Transverse colon (tissue), 4 donors: Measurements from ENCODE around the gene ZNF804A.

Source experiments
- POLR2A ChIP-seq: fragments of 450-650 bp; IDR thresholded peaks from one replicate; pipeline ENCODE4 v1.6.1; 2016; ENCODE audit warnings: antibody characterized with exemption, mild to moderate bottlenecking, moderate library complexity
- POLR2AphosphoS5 ChIP-seq, 3 donors: sonication (generic); formaldehyde crosslinking; IDR thresholded peaks; one replicate each; pipeline ENCODE4 v1.6.1; 2016; ENCODE audit warnings: antibody characterized with exemption in 3 of 3
- TF ChIP-seq, protein P1 (sequence below), 5 experiments: fragments of 200-600 bp in 3 of 5; fragments of 450-650 bp in 2 of 5; sonication (generic) in 3 of 5; IDR thresholded peaks; 1 replicate in 2 of 5; 2 replicates in 3 of 5; pipeline ENCODE4 v1.5.1; 2016 to 2017; ENCODE audit warnings: antibody characterized with exemption in 5 of 5, inconsistent platforms in 3 of 5, mild to moderate bottlenecking in 2 of 5, moderate library complexity in 1 of 5

DNA sequence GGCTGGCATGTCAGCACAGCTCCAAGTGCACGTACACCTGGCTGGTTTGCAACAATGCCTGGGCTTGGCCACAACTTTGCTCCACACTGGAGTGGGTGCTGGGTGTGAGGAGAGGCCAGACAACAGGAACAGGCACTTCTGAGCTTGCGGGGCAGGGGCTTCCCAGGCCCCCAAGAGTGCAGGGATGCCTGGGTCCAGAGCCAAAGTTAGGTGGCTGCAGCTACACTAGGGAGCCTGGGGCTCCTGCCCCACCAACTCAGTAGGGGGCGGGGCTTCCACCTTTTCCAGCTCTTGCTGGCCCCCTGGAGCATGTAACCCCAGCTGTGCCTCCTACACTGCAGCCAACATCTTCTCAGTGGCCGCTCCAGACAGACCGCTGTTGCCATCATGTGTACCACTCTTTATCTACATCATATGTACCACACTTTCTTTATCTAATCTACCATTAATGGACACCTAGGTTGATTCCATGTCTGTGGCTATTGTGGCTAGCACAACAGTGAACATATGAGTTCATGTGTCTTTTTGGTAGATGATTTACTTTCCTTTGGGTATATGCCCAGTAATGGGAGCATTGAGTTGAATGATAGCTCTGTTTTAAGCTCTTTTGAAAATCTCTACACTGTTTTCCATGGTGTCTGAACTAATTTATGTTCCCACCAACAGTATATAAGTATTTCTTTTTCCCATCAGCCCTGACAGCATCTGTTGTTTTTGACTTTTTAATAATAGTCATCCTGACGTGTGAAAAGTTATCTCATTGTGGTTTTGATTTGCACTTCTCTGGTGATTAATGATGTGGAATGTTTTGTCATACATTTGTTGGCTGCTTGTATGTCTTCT lies 87.9 kb downstream of the ZNF804A start:
- TF ChIP-seq POLR2A (no peak), POLR2AphosphoS5 (IDR thresholded peaks at IDR 0.05) (no peak)
- TF ChIP-seq, protein P1, sequence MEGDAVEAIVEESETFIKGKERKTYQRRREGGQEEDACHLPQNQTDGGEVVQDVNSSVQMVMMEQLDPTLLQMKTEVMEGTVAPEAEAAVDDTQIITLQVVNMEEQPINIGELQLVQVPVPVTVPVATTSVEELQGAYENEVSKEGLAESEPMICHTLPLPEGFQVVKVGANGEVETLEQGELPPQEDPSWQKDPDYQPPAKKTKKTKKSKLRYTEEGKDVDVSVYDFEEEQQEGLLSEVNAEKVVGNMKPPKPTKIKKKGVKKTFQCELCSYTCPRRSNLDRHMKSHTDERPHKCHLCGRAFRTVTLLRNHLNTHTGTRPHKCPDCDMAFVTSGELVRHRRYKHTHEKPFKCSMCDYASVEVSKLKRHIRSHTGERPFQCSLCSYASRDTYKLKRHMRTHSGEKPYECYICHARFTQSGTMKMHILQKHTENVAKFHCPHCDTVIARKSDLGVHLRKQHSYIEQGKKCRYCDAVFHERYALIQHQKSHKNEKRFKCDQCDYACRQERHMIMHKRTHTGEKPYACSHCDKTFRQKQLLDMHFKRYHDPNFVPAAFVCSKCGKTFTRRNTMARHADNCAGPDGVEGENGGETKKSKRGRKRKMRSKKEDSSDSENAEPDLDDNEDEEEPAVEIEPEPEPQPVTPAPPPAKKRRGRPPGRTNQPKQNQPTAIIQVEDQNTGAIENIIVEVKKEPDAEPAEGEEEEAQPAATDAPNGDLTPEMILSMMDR (IDR thresholded peaks at IDR 0.05): no peak
